Amygdala (tissue), 56 donors: ENCODE measurements around the gene TMEM156.
"Not testable (repeated sequence)": the region's sequence is repeated elsewhere in the genome, so short reads cannot be mapped to it uniquely, and the experiment has no call there.

ENCODE experiments used
- DNase-seq, 56 donors: peaks; one replicate each; lab custom pipeline; 2025; lab: John Stamatoyannopoulos, UW

TMEM156 gene

GRCh38 chr4:38964942-38965775 is 67.0 kb downstream of the TMEM156 start:
- DNase-seq = no peak

GRCh38 chr4:38959248-38959647 is 73.0 kb downstream of the TMEM156 start:
- not testable (repeated sequence) for DNase-seq

DNA sequence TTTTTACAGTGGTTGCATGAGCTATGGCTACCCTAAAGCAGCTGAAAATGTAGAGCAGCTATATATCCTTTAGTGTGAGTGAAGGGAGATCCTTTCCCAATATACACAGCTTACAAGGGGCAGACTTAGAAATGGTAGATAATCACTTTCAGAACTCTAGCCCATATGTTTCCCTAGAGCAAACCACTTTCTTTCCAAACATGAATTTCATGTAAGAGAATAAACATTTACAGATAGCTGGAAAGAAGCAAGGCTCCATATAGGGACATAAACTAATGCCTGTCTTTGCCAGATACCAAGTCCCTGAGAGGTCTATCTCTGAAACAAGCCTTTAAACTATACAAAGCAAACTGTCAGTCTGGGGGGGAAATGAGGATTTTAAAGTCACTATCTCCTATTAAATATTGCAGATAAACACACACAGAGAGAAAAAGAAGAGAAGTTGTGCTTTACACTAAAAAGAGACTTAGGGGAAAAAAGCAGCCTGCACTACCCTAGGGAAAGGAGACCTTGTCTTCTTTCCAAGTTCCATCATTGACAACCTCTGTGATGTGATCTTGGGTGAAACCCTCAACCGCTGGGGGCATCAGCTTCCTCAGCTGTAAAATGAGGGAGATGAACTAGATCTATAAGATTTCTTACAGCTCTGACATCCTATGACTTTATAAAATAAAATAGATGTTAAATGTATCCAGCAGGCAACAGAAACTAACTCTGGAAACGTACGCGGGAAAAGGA is 73.6 kb downstream of the TMEM156 start:
- DNase-seq = no peak

- no peak for DNase-seq
These were observed 74.3 kb downstream of the TMEM156 start for GRCh38 chr4:38957893-38958292.

GRCh38 chr4:38957261-38957815 is 74.9 kb downstream of the TMEM156 start:
- no peak for DNase-seq

GRCh38 chr4:38955957-38956356 is 76.3 kb downstream of the TMEM156 start:
- DNase-seq = no peak

DNA sequence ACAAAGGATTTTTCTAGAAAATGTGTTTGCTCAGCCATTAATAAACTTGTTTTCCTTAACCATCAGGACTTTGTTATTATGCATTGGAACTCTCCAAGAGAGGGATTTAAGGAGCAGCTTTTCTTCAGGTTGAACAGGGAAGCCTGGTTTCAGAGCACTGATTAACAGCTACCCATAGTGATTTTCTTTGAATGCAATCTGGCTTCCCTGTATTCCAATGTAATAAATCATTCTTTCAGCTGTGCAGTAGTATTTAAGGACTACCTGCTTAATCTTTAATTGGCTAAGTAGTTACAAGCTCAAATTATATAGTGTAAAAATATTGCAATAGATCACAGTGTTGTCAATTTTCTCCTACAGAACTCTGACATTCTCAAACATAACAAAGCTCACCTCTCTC is 77.5 kb downstream of the TMEM156 start:
- no peak for DNase-seq

DNA sequence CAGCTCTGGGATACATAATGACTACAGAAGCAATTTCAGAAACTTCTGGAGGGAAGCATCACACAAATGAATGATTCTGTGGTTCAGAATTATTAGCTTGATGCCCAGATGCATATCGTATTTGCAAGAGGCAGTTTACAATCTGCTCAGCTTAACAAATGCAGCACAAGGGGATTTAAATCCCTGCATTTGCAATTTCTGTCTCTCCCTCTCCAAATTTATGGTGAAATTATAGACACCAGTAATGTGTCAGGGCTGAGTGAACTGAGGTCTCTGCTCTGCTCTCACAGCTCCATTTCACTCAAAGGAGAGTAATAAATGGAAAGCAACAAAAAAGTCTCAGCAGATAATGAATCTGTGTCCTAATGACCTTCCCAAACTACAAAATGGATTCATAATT is 80.2 kb downstream of the TMEM156 start:
- no peak for DNase-seq

DNA sequence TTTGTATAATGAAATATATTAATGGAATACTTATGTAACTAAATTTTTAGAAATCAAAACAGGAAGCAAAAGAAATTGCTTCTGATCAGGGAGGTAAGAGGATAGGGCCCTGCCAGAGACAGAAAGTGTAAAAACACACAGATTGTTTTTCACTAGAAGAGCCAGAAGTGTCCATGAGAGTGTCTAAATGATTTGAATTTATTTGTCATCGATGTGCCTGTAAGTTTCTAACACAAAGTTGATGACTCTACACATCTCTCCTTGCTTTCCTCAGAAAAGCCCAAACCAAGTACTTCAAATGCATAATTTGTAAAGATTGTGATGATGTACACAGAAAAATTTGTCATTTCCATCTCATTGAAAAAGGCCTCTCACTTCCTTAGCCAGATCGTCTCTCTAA is 80.6 kb downstream of the TMEM156 start:
- no peak for DNase-seq

- DNase-seq = no peak
These were observed 81.5 kb downstream of the TMEM156 start for GRCh38 chr4:38950734-38951133.

GRCh38 chr4:38950159-38950558 is 82.0 kb downstream of the TMEM156 start:
- DNase-seq = no peak

DNA sequence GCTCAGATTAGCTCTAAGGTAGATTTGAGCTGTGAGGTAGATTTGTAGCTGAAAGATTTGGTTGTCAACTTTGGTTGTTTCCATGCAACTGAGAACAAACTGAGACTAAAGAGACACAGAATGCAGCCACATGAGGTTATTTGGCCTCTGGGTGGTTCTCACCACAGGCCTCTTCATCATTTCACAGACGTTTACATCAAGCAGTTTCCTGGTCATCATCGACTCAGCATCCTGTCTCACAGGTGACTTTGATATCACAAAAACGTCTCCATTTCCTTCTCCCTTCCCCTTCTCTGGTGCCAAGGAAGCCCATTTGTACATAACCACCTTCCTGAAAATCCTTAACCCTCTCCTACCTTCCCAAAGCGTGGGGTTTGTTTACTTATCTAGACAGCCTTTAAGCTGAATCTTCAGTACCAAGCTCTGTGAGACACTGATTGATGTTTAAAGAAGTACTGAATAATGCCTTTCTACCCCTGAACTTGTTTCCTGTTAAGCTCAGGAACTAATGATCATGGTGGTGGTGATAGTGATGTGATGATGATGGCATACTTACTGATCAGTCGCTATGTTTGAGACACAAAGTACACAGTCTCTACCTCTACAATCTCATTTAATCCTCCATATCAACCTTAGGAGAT is 82.7 kb downstream of the TMEM156 start:
- no peak for DNase-seq

DNA sequence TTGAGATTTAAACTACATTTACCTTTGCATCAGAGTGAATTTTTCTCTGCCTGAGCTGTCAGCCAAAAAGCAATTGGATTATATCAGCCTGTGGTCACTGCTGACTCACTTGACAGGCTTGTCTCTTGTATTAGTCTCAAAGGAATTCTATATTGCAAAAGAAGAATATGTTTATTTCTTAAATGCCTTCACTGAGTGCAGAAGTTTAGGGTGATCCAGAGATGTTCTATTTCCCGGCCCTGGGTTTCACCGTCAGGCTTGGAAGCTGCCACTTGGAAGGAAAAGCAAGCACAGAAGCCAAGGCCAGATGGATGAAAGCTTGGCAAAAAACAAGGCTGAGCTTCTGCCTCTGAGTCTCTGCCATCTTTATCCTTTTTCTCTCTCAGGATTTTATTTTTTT is 83.7 kb downstream of the TMEM156 start:
- DNase-seq = peak in 16 of 56 donors; percentile 1 to 51 (median 10)

DNA sequence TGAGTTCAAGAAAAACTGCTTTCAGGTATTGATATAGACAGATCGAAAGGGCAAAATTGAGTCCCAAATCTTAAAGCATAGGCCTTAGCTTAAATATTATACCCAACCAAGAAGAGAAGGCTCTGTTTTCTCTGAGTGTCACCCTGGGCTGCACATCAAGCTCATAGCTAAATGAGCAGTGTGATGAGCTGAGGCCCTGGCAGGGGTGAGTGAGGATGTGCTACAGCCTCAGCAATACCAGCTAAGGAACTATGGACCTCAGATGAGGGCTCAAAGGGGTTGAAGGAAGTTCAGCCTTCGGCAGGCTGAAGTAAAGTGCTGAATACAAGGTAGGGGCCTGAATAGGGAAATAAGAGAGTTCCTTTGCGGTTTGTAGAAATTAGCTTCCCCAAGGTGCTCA is 85.3 kb downstream of the TMEM156 start:
- no peak for DNase-seq

GRCh38 chr4:38944440-38944839 is 87.8 kb downstream of the TMEM156 start:
- no peak for DNase-seq

- DNase-seq = no peak
These were observed 88.9 kb downstream of the TMEM156 start for GRCh38 chr4:38943343-38943742.

DNA sequence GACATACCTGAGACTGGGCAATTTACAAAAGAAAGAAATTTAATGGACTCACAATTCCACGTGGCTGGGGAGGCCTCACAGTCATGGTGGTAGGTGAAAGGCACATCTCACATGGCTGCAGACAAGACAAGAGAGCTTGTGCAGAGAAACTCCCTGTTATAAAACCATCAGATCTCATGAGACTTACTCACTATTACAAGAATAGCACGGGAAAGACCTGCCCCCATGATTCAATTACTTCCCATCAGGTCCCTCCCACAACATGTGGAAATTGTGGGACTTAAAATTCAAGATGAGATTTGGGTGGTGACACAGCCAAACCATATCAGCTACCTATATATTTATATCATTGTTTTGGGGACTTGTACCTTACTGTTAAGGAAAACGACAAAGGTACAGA is 90.3 kb downstream of the TMEM156 start:
- DNase-seq = not testable (repeated sequence)

GRCh38 chr4:38940476-38940875 is 91.7 kb downstream of the TMEM156 start:
- no peak for DNase-seq

DNA sequence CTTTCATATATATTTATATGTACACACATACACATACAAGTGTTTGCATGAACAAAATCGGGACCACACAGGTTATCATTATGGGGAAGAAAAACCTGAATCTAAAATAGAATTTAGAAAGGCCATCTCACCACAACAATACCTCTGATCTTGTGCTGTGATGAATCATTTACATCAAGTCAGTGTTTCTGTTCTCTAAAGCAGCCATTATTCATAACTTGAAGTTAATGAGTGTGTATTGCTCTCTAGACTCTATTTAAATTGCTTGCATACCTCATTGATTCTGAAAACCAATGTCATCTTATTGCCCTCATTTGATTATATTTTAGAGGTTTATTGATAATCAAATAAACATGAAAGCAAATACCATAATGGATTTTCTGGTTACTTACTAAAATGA is 93.0 kb downstream of the TMEM156 start:
- DNase-seq = no peak

- DNase-seq = no peak
These were observed 96.7 kb downstream of the TMEM156 start for GRCh38 chr4:38935391-38936073.

GRCh38 chr4:38931125-38931524 is 101.1 kb downstream of the TMEM156 start:
- DNase-seq = no peak
